GM12878 (cell line): ENCODE results near the gene PHF3.

Experiments
- CEBPB ChIP-seq, 2 experiments: fragments of 150-350 bp in 1 of 2; IDR thresholded peaks; 2 replicates each; pipeline ENCODE4 v1.6.1; 2012 to 2014; ENCODE audit warnings: low read depth in 2 of 2, low read length in 2 of 2, borderline replicate concordance in 1 of 2, inconsistent platforms in 1 of 2
- RAD21 ChIP-seq: IDR thresholded peaks from 2 replicates; pipeline ENCODE4 v1.6.1; 2011; ENCODE audit warnings: mild to moderate bottlenecking, low read depth, low read length, moderate library complexity; ENCODE audit not compliant: insufficient read depth
- SP1 ChIP-seq: IDR thresholded peaks from one replicate; pipeline ENCODE4 v1.6.1; 2011; ENCODE audit warnings: low read depth, low read length
- TAF1 ChIP-seq: IDR thresholded peaks from 2 replicates; pipeline ENCODE4 v1.6.1; 2011; ENCODE audit warnings: mild to moderate bottlenecking, low read depth, low read length, borderline replicate concordance
- YBX1 ChIP-seq: fragments of 450-650 bp; IDR thresholded peaks from 2 replicates; pipeline ENCODE4 v1.6.1; 2016; ENCODE audit warnings: antibody characterized with exemption
- TF ChIP-seq, protein P1 (sequence below), 3 experiments: IDR thresholded peaks in 2 of 3; conservative IDR thresholded peaks in 1 of 3; 2 replicates each; pipeline ENCODE4 v1.5.1; 2011; ENCODE audit warnings: low read depth in 3 of 3, low read length in 3 of 3, mild to moderate bottlenecking in 3 of 3, control low read depth in 2 of 3, moderate library complexity in 2 of 3, inconsistent platforms in 1 of 3, mixed read lengths in 1 of 3; ENCODE audit not compliant: control insufficient read depth in 2 of 3, insufficient read depth in 1 of 3; ENCODE audit errors: extremely low read depth in 1 of 3
- TF ChIP-seq, protein P2 (sequence below): fragments of 450-650 bp; IDR thresholded peaks from 2 replicates; pipeline ENCODE4 v1.6.1; 2018; ENCODE audit warnings: mild to moderate bottlenecking, low read depth, moderate library complexity; ENCODE audit not compliant: partially characterized antibody

DNA sequence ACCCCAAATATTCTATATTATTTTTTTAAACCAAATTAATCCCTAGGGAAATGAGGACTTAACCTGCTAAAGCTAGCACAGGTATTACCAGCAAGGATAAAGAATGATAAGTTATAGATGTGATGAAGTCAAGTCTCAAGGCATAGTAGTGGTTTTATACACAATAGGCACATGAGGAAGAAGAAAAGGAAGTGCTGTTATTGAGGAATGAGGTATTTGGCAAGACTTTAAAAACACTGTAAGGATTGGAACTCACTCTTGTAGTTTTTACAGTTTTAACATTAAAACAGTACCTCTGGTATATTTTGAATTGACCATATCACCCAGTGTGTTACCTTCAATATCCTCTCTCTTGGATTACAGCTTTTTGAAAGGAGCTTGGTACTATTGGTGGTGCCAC is 54.6 kb downstream of the PHF3 start:
- TF ChIP-seq, protein P1, sequence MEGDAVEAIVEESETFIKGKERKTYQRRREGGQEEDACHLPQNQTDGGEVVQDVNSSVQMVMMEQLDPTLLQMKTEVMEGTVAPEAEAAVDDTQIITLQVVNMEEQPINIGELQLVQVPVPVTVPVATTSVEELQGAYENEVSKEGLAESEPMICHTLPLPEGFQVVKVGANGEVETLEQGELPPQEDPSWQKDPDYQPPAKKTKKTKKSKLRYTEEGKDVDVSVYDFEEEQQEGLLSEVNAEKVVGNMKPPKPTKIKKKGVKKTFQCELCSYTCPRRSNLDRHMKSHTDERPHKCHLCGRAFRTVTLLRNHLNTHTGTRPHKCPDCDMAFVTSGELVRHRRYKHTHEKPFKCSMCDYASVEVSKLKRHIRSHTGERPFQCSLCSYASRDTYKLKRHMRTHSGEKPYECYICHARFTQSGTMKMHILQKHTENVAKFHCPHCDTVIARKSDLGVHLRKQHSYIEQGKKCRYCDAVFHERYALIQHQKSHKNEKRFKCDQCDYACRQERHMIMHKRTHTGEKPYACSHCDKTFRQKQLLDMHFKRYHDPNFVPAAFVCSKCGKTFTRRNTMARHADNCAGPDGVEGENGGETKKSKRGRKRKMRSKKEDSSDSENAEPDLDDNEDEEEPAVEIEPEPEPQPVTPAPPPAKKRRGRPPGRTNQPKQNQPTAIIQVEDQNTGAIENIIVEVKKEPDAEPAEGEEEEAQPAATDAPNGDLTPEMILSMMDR (IDR thresholded peaks at IDR 0.05 in 2 of 3, conservative IDR thresholded peaks at IDR 0.05 in 1 of 3; ENCODE audit: control insufficient read depth in 2 of 3, extremely low read depth in 1 of 3, insufficient read depth in 1 of 3, low read depth in 3 of 3, low read length in 3 of 3) = no peak
- no peak for TF ChIP-seq TAF1
- no peak for TF ChIP-seq SP1
- TF ChIP-seq YBX1 = no peak
- TF ChIP-seq, protein P2, sequence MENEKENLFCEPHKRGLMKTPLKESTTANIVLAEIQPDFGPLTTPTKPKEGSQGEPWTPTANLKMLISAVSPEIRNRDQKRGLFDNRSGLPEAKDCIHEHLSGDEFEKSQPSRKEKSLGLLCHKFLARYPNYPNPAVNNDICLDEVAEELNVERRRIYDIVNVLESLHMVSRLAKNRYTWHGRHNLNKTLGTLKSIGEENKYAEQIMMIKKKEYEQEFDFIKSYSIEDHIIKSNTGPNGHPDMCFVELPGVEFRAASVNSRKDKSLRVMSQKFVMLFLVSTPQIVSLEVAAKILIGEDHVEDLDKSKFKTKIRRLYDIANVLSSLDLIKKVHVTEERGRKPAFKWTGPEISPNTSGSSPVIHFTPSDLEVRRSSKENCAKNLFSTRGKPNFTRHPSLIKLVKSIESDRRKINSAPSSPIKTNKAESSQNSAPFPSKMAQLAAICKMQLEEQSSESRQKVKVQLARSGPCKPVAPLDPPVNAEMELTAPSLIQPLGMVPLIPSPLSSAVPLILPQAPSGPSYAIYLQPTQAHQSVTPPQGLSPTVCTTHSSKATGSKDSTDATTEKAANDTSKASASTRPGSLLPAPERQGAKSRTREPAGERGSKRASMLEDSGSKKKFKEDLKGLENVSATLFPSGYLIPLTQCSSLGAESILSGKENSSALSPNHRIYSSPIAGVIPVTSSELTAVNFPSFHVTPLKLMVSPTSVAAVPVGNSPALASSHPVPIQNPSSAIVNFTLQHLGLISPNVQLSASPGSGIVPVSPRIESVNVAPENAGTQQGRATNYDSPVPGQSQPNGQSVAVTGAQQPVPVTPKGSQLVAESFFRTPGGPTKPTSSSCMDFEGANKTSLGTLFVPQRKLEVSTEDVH = no peak
- TF ChIP-seq CEBPB (IDR thresholded peaks at IDR 0.05; ENCODE audit: borderline replicate concordance in 1 of 2, low read depth in 2 of 2, low read length in 2 of 2) = no peak
- TF ChIP-seq RAD21 = no peak
